A204.1 (cell line): ENCODE measurements around the gene LIPM.

Source experiments
- FAIRE-seq: peaks from 2 replicates; lab custom pipeline; 2012; peaks lifted over from hg19 to GRCh38; lab: Jason Lieb, UNC

Gene LIPM, protein sequence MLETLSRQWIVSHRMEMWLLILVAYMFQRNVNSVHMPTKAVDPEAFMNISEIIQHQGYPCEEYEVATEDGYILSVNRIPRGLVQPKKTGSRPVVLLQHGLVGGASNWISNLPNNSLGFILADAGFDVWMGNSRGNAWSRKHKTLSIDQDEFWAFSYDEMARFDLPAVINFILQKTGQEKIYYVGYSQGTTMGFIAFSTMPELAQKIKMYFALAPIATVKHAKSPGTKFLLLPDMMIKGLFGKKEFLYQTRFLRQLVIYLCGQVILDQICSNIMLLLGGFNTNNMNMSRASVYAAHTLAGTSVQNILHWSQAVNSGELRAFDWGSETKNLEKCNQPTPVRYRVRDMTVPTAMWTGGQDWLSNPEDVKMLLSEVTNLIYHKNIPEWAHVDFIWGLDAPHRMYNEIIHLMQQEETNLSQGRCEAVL

GRCh38 chr10:88802523-88803285 is at the start of gene LIPM:
TSS of gene LIPM (plus strand) at chr10:88802730. CDS start at chr10:88802897, 167 bp downstream.
- no peak for FAIRE-seq

GRCh38 chr10:88754287-88754686 is 48.2 kb upstream of the LIPM start:
- no peak for FAIRE-seq

DNA sequence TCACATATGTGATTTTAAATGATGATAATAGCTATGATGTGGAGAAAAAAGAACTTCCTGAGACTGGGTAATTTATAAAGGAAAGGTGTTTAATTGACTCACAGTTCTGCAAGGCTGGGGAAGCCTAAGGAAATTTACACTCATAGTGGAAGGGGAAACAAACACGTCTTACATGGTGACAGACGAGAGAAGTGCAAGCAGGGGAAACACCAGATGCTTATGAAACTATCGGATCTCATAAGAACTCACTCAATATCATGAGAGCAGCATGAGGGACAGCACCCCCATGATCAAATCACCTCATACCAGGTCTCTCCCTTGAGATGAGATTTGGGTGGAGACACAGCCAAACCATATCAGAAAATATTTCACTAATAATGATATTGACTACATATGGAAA is 46.8 kb upstream of the LIPM start:
- FAIRE-seq: no peak

GRCh38 chr10:88756660-88757059 is 45.9 kb upstream of the LIPM start:
- FAIRE-seq: no peak

GRCh38 chr10:88759366-88760101 is 43.0 kb upstream of the LIPM start, which contains the start of gene LIPN:
TSS of gene LIPN (plus strand) at chr10:88760020. CDS start at chr10:88761406, 1,386 bp downstream.
- FAIRE-seq: no peak

DNA sequence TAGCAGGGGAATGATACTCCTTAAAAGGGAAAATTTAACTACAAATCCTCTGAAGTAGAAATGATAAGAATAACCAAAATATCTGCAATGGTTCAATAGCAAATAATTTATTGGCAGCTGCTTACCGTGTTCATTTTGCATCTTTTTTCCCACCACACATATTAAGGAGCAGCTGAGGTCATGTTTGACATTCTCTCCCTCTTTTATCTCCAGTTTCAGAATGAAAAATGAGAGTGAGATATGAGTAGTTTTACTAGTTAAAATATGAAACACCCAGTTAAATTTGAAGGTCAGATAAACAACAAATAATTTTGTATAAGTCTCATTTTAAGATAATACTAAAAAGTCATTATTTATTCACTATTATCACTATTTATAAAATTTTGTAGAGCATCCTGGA is 39.6 kb upstream of the LIPM start:
- peak; percentile 14 for FAIRE-seq

DNA sequence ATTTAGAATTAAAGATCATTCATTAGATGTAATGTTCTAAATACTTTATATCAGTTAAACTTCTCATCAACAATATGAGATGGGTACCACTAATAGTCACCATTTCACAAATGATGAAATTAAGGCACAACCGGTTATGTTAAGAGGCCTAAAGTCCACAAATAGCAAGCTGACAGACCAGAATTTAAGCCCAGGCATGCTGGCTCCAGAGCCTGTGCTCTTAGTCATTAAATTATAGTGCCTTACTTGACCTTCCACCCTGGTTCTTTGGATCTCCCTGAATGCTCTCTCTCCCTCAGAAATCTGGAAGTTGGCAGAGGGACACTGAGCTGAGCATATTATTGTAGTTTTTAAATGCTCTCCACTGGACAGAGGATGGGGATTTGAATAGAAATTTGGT is 39.1 kb upstream of the LIPM start:
- FAIRE-seq: no peak

- FAIRE-seq: no peak
Observed at GRCh38 chr10:88764110-88764509, 38.4 kb upstream of the LIPM start.

DNA sequence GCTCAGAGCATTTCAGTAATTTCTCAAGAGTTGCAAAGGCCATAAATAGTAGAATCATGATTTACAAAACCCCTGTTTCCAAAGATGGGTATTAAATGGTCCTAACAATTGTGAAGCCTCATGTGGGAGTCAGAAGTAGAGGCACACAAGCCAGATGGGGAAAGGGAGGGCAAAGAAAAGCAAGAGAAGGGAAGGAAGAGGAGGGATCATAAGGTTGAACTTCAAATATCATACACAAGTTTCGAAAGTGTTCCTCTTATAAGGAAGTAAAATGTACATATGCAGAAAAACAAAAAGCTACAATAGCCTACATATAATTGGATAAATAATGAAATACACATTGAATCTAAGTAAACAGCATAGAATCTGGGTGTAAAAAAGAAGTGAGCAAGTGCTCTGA is 36.7 kb upstream of the LIPM start:
- FAIRE-seq: no peak

- FAIRE-seq: no peak
Observed at GRCh38 chr10:88769384-88769783, 33.1 kb upstream of the LIPM start.

- no peak for FAIRE-seq
Observed at GRCh38 chr10:88781206-88781605, 21.3 kb upstream of the LIPM start.

GRCh38 chr10:88782222-88782621 is 20.3 kb upstream of the LIPM start:
- no peak for FAIRE-seq

DNA sequence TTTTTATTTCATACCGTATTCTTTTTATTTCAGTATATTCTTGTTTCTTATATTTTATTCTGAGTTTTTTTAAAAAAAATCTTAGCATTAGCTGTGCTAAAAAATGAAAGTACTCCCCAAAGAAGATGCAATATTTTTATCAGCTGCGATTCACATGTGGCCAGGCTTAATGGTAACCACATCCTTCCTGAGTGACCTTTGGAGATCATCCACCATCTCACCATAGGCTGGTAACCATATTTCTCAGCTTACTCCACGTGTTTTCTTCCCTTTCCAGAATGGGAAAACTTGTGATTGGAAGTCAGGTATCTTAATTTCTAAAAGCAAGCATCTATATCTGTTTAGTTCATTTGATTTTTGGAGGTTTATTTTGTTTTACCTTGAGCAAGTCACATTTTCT is 18.8 kb upstream of the LIPM start:
- no peak for FAIRE-seq

DNA sequence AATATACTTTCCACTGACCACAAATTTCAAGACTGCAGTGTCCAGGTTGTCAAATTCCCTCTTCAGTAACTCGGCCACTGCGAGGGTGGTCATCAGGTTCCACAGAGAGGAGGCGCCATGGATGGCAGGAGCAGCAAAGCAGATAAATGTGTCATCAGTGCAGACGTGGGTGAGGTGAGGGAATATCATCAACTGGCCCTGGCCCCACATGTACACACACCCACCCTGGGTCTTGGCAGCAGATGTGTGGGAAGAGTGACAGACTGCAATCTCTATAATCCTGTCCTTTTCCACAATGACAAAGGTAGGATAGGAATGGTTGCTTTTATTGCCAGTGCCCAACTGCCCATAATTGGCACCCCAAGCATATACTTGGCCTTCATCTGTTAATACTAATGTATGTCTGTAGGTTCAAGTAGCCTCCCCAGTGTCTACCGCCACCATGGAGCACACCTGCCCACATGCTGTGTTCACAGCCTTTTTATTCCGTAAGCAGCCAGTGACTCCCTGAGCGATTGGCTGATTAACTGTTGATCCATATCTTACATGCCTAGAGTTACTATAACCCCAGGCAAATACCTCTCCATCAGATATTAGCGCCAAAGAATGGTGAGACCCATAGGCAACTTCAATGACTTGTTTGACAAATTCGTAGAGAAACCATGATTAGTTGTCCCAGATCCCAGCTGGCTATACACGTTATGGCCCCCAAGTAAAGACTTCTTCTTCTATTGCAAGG is 16.3 kb upstream of the LIPM start:
- FAIRE-seq: no peak

- FAIRE-seq: no peak
Observed at GRCh38 chr10:88787463-88787862, 15.1 kb upstream of the LIPM start.

DNA sequence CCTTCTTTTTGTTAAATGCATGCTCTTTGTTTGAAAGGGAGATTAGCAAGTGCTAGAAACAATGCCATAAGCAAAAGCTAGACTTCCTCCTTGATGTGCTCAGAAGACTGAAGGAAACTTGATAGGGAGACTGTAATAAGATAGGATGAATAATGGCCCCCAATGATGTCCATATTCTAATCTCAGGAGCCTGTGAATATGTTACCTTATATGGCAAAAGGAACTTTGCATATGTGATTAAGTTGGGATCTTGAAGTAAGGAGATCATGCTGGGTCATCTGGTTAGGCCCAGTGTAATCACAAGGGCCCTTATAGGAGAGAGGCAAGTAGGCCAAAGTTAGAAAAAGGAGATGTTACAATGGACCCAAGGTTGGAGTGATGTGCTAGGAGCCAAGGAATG is 13.6 kb upstream of the LIPM start:
- FAIRE-seq: no peak

DNA sequence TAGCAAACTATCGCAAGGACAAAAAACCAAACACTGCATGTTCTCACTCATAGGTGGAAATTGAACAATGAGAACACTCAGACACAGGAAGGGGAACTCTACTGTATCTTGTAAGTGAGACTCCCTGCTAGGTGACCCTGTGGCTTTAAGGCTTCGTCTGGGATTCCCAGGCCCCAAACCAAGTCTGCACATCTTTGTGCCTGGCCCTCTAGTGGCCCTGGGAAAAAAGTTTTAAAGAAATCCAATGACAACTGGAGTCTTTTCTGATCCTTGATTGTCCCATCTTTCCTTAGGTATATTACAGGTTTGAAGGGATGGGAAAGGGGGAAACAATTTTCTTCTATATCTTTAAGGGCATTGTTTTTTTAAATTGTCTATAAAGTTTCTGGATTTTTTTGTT is 10.6 kb upstream of the LIPM start:
- peak; percentile 61 for FAIRE-seq

GRCh38 chr10:88792661-88793060 is 9.9 kb upstream of the LIPM start:
- FAIRE-seq: no peak

- no peak for FAIRE-seq
Observed at GRCh38 chr10:88793712-88794299, 8.7 kb upstream of the LIPM start.

GRCh38 chr10:88794731-88795130 is 7.8 kb upstream of the LIPM start:
- FAIRE-seq: no peak
